PFSK-1 (cell line): ENCODE results near the gene KLHL3.

Source experiments
- POLR2AphosphoS5 ChIP-seq: IDR thresholded peaks from 2 replicates; pipeline ENCODE4 v1.6.1; 2012; ENCODE audit warnings: low read depth, mild to moderate bottlenecking, control low read depth, low read length, moderate library complexity
- REST ChIP-seq, 2 experiments: IDR thresholded peaks; 2 replicates each; pipeline versions ENCODE4 v1.6.1 to v1.8.0; 2011 to 2012; ENCODE audit warnings: low read depth in 2 of 2, low read length in 2 of 2, control low read depth in 1 of 2, inconsistent platforms in 1 of 2, mild to moderate bottlenecking in 1 of 2, moderate library complexity in 1 of 2; ENCODE audit not compliant: insufficient read depth in 1 of 2
- SIN3A ChIP-seq: IDR thresholded peaks from 2 replicates; pipeline ENCODE4 v1.6.1; 2012; ENCODE audit warnings: mild to moderate bottlenecking, low read length, moderate library complexity, borderline replicate concordance; ENCODE audit not compliant: insufficient read depth
- TAF1 ChIP-seq: IDR thresholded peaks from 2 replicates; pipeline ENCODE4 v1.6.1; 2012; ENCODE audit warnings: low read length, control low read depth, borderline replicate concordance; ENCODE audit not compliant: insufficient read depth

GRCh38 chr5:137648361-137648760, 87.5 kb downstream of the KLHL3 start:
- no peak for TF ChIP-seq POLR2AphosphoS5
- TF ChIP-seq SIN3A, result no peak
- TF ChIP-seq TAF1, result no peak
- TF ChIP-seq REST (IDR thresholded peaks at IDR 0.05; ENCODE audit: insufficient read depth in 1 of 2, low read depth in 2 of 2, low read length in 2 of 2), result no peak
